ENCODE data around the gene HOMER1.

HOMER1 gene

GRCh38 chr5:79349881-79350280 is 164.1 kb downstream of the HOMER1 start:
- Histone ChIP-seq H3K79me2 (ENCODE audit: insufficient read depth, low read depth) (no peaks in the 10 kb centered on the region), H3K4me3 (IDR thresholded peaks at IDR 0.05; ENCODE audit: insufficient read depth, low read depth, low read length) (no peak overlapping the region), H3K9ac (no peak overlapping the region), H3K27ac (no peak overlapping the region), H2AFZ (ENCODE audit: low read depth) (no peak overlapping the region), H4K20me1 (ENCODE audit: insufficient read depth) (no peaks in the 10 kb centered on the region), H3K4me2 (no peak overlapping the region), H3K4me1 (ENCODE audit: low read depth, poor library complexity, severe bottlenecking) (no peaks in the 10 kb centered on the region), H3K36me3 (ENCODE audit: insufficient read depth) (no peaks in the 10 kb centered on the region), H3K27me3 (ENCODE audit: insufficient read depth, low read depth) (no peaks in the 10 kb centered on the region)
- TF ChIP-seq CTCF (conservative IDR thresholded peaks at IDR 0.05; ENCODE audit: low read depth, low read length), result no peak

GRCh38 chr5:79349047-79349446 is 164.9 kb downstream of the HOMER1 start:
- no peaks in the 10 kb centered on the region for H3K79me2 ChIP-seq (ENCODE audit: insufficient read depth, low read depth)
- no peaks in the 10 kb centered on the region for H3K36me3 ChIP-seq (ENCODE audit: insufficient read depth)
- H3K27me3 ChIP-seq (ENCODE audit: insufficient read depth, low read depth), result no peaks in the 10 kb centered on the region
- H3K4me1 ChIP-seq (ENCODE audit: low read depth, poor library complexity, severe bottlenecking), result no peaks in the 10 kb centered on the region
- H3K4me2 ChIP-seq, result no peak overlapping the region
- no peak overlapping the region for H3K4me3 ChIP-seq (IDR thresholded peaks at IDR 0.05; ENCODE audit: insufficient read depth, low read depth, low read length)
- H4K20me1 ChIP-seq (ENCODE audit: insufficient read depth), result no peaks in the 10 kb centered on the region
- no peak overlapping the region for H2AFZ ChIP-seq (ENCODE audit: low read depth)
- no peak overlapping the region for H3K27ac ChIP-seq
- no peak for TF ChIP-seq CTCF (conservative IDR thresholded peaks at IDR 0.05; ENCODE audit: low read depth, low read length)
- no peak overlapping the region for H3K9ac ChIP-seq

- H3K9ac ChIP-seq, result no peak overlapping the region
- no peak for TF ChIP-seq CTCF (conservative IDR thresholded peaks at IDR 0.05; ENCODE audit: low read depth, low read length)
- no peak overlapping the region for H3K27ac ChIP-seq
- no peak overlapping the region for H3K4me2 ChIP-seq
- no peaks in the 10 kb centered on the region for H3K27me3 ChIP-seq (ENCODE audit: insufficient read depth, low read depth)
- H3K79me2 ChIP-seq (ENCODE audit: insufficient read depth, low read depth), result no peaks in the 10 kb centered on the region
- H3K4me1 ChIP-seq (ENCODE audit: low read depth, poor library complexity, severe bottlenecking), result no peaks in the 10 kb centered on the region
- H4K20me1 ChIP-seq (ENCODE audit: insufficient read depth), result no peaks in the 10 kb centered on the region
- no peak overlapping the region for H2AFZ ChIP-seq (ENCODE audit: low read depth)
- no peak overlapping the region for H3K4me3 ChIP-seq (IDR thresholded peaks at IDR 0.05; ENCODE audit: insufficient read depth, low read depth, low read length)
- H3K36me3 ChIP-seq (ENCODE audit: insufficient read depth), result no peaks in the 10 kb centered on the region
Measured at GRCh38 chr5:79346420-79346824, 167.5 kb downstream of the HOMER1 start.

- Histone ChIP-seq H3K79me2 (ENCODE audit: insufficient read depth, low read depth) (no peaks in the 10 kb centered on the region), H3K4me1 (ENCODE audit: low read depth, poor library complexity, severe bottlenecking) (no peaks in the 10 kb centered on the region), H3K36me3 (ENCODE audit: insufficient read depth) (no peaks in the 10 kb centered on the region), H4K20me1 (ENCODE audit: insufficient read depth) (no peaks in the 10 kb centered on the region), H3K9ac (no peak overlapping the region), H3K4me3 (IDR thresholded peaks at IDR 0.05; ENCODE audit: insufficient read depth, low read depth, low read length) (no peak overlapping the region), H2AFZ (ENCODE audit: low read depth) (no peak overlapping the region), H3K4me2 (no peak overlapping the region), H3K27ac (no peak overlapping the region), H3K27me3 (ENCODE audit: insufficient read depth, low read depth) (no peaks in the 10 kb centered on the region)
- TF ChIP-seq CTCF (conservative IDR thresholded peaks at IDR 0.05; ENCODE audit: low read depth, low read length), result no peak
Measured at GRCh38 chr5:79333852-79334557, 179.9 kb downstream of the HOMER1 start.
